GM23248 (cell line): ENCODE measurements around the gene FHL3. TPM values are rescaled to one million over a fixed set of nuclear protein-coding genes. Genes with fewer than 3 reads are reported as not detected.
A peak's percentile ranks its signal among the peaks of the same experiment; 100 is the strongest.
"Not testable (repeated sequence)": the region's sequence is repeated elsewhere in the genome, so short reads cannot be mapped to it uniquely, and the experiment has no call there.

Source experiments
- DNase-seq: peaks from one replicate; pipeline ENCODE4 v3.0.0-alpha.2; 2015
- H2AFZ ChIP-seq: fragments of 200-600 bp; sonication (generic); 2 replicates; pipeline ENCODE4 v1.6.1; 2016; ENCODE audit warnings: antibody characterized with exemption
- H3F3A ChIP-seq: fragments of 200-600 bp; sonication (generic); 2 replicates; pipeline ENCODE4 v1.6.1; 2016; ENCODE audit warnings: mild to moderate bottlenecking, antibody characterized with exemption, mixed run types; ENCODE audit not compliant: insufficient read depth
- H3K27ac ChIP-seq: fragments of 200-600 bp; sonication (generic); 2 replicates; pipeline ENCODE4 v1.5.1; 2016; ENCODE audit warnings: mild to moderate bottlenecking
- H3K27me3 ChIP-seq: fragments of 200-600 bp; sonication (generic); replicated peaks from 2 replicates; pipeline ENCODE4 v1.6.1; 2016; ENCODE audit warnings: mild to moderate bottlenecking; ENCODE audit not compliant: insufficient read depth
- H3K36me3 ChIP-seq: fragments of 200-600 bp; sonication (generic); 2 replicates; pipeline ENCODE4 v1.6.1; 2016; ENCODE audit warnings: low read depth, mild to moderate bottlenecking
- H3K4me1 ChIP-seq: fragments of 200-600 bp; sonication (generic); 2 replicates; pipeline ENCODE4 v1.6.1; 2016; ENCODE audit warnings: mild to moderate bottlenecking; ENCODE audit not compliant: insufficient read depth
- H3K4me2 ChIP-seq: fragments of 200-600 bp; sonication (generic); one replicate; pipeline ENCODE4 v1.6.1; 2016; ENCODE audit warnings: mild to moderate bottlenecking; ENCODE audit not compliant: unreplicated experiment
- H3K4me3 ChIP-seq: fragments of 200-600 bp; sonication (generic); 2 replicates; pipeline ENCODE4 v1.5.1; 2016; ENCODE audit warnings: mild to moderate bottlenecking
- H3K79me2 ChIP-seq: fragments of 200-600 bp; sonication (generic); 2 replicates; pipeline ENCODE4 v1.6.1; 2016; ENCODE audit warnings: mild to moderate bottlenecking; ENCODE audit not compliant: insufficient read depth
- H3K9ac ChIP-seq: fragments of 200-600 bp; sonication (generic); 2 replicates; pipeline ENCODE4 v1.6.1; 2016; ENCODE audit warnings: mild to moderate bottlenecking
- H3K9me2 ChIP-seq: fragments of 200-600 bp; sonication (generic); 2 replicates; pipeline ENCODE4 v1.6.1; 2016; ENCODE audit warnings: mixed run types, mild to moderate bottlenecking, moderate library complexity; ENCODE audit not compliant: insufficient read depth
- H3K9me3 ChIP-seq: fragments of 200-600 bp; sonication (generic); one replicate; pipeline ENCODE4 v1.6.1; 2017; ENCODE audit warnings: low read depth
- H4K20me1 ChIP-seq: fragments of 200-600 bp; sonication (generic); 2 replicates; pipeline ENCODE4 v1.6.0; 2016; ENCODE audit not compliant: insufficient read depth
- EZH2 ChIP-seq: fragments of 200-600 bp; sonication (generic); IDR thresholded peaks from 2 replicates; pipeline ENCODE4 v1.6.1; 2018; ENCODE audit warnings: antibody characterized with exemption, mild to moderate bottlenecking; ENCODE audit not compliant: insufficient read depth, poor library complexity, severe bottlenecking
- EZH2phosphoT487 ChIP-seq: fragments of 200-600 bp; sonication (generic); IDR thresholded peaks from 2 replicates; pipeline ENCODE4 v1.6.1; 2018; ENCODE audit warnings: antibody characterized with exemption, moderate library complexity, mild to moderate bottlenecking, low read depth; ENCODE audit not compliant: insufficient read depth
- WGBS, 2 experiments: methylation state at CpG; one replicate each; pipeline ENCODE4 v1.1.6; 2015 to 2017; ENCODE audit warnings: low lambda C conversion rate in 2 of 2, low coverage in 1 of 2; ENCODE audit errors: missing lambda C conversion rate in 2 of 2; 5-methylcytosine and 5-hydroxymethylcytosine counted together
- in situ Hi-C: fragments of 300-500 bp; cut with MboI; formaldehyde crosslinking; loops from 2 replicates; pipeline ENCODE4 v1.15.0; 2020
- polyA plus RNA-seq: library from polyadenylated mRNA; unstranded; fragments of >200 nt; fragmentation: Nextera tagmentation; extraction: Ambion mirVana; gene quantifications from 2 replicates; pipeline ENCODE4 v1.2.1, GENCODE V29; 2016
- total RNA-seq: library from RNA; depleted of rRNA; stranded (reverse); fragments of >200 nt; shearing (Covaris generic); gene quantifications from 2 replicates; pipeline ENCODE4 v1.2.3, GENCODE V29; 2014

The FHL3 gene
- total and polyA plus RNA-seq, 2 experiments from 2014 or later: 31.7 to 44.4 TPM

- no peak overlapping the region for H2AFZ ChIP-seq
- H3K9me2 ChIP-seq: no peaks in the 10 kb centered on the region
- H3K4me1 ChIP-seq: 0 out of 2 replicates have a peak, but pooled peaks cover 10% of the 10 kb centered on the region
- no peaks in the 10 kb centered on the region for H3K27me3 ChIP-seq
- no peak overlapping the region for H3K27ac ChIP-seq
- peaks cover 9% of the 10 kb centered on the region; the same call in 1 of the 2 replicates for H3F3A ChIP-seq
- H3K79me2 ChIP-seq: no peaks in the 10 kb centered on the region
- H3K36me3 ChIP-seq: peaks cover 52% of the 10 kb centered on the region
- no peaks in the 10 kb centered on the region for H3K9me3 ChIP-seq
- no peak for TF ChIP-seq EZH2phosphoT487
- TF ChIP-seq EZH2: no peak
- H3K4me3 ChIP-seq: no peak overlapping the region
- in situ Hi-C loops: no loop called here
- no peak for DNase-seq
- no peak overlapping the region for H3K4me2 ChIP-seq
- H4K20me1 ChIP-seq: no peaks in the 10 kb centered on the region
- 93 to 94% methylated on average over 4 of the region's 4 CpGs for WGBS, 2 experiments
- H3K9ac ChIP-seq: no peak overlapping the region
These were observed 40.0 kb downstream of the FHL3 start for GRCh38 chr1:37965301-37965700.

- H3K9me2 ChIP-seq, H3K27me3 ChIP-seq, DNase-seq, H3K4me3 ChIP-seq, H3K27ac ChIP-seq, H3K9ac ChIP-seq, H3K79me2 ChIP-seq, H3K4me2 ChIP-seq, in situ Hi-C loops, H3K9me3 ChIP-seq, H4K20me1 ChIP-seq, H2AFZ ChIP-seq: not testable (repeated sequence)
- peaks cover 14% of the 10 kb centered on the region for H3K4me1 ChIP-seq
- 94 to 95% methylated on average over 12 of the region's 12 CpGs for WGBS, 2 experiments
- peaks cover 46% of the 10 kb centered on the region for H3K36me3 ChIP-seq
- peaks cover 16% of the 10 kb centered on the region for H3F3A ChIP-seq
These were observed 41.2 kb downstream of the FHL3 start for GRCh38 chr1:37964106-37964505.

- Histone ChIP-seq H3K4me3 (no peak overlapping the region), H4K20me1 (no peaks in the 10 kb centered on the region), H3K27me3 (no peaks in the 10 kb centered on the region), H3K9me3 (no peaks in the 10 kb centered on the region), H3K9ac (0 out of 2 replicates have a peak overlapping the region, but pooled peaks have one; percentile 20), H2AFZ (no peak overlapping the region), H3K9me2 (no peaks in the 10 kb centered on the region), H3F3A (peaks cover 24% of the 10 kb centered on the region), H3K79me2 (no peaks in the 10 kb centered on the region), H3K27ac (peak overlapping the region; percentile 63), H3K4me1 (peaks cover 20% of the 10 kb centered on the region), H3K36me3 (peaks cover 15% of the 10 kb centered on the region; the same call in 1 of the 2 replicates), H3K4me2 (peak overlapping the region; percentile 34)
- DNase-seq: peak; percentile 94
- TF ChIP-seq EZH2 (no peak), EZH2phosphoT487 (no peak)
- in situ Hi-C loops: no loop called here
- WGBS, 2 experiments: 0 to 2% methylated on average over 2 of the region's 2 CpGs
These were observed 46.6 kb downstream of the FHL3 start for GRCh38 chr1:37958690-37959089.

GRCh38 chr1:37955685-37956084 is 49.6 kb downstream of the FHL3 start:
- H3K9me2 ChIP-seq: no peaks in the 10 kb centered on the region
- H3F3A ChIP-seq: peaks cover 24% of the 10 kb centered on the region
- H3K4me2 ChIP-seq: no peak overlapping the region
- in situ Hi-C loops: no loop called here
- DNase-seq: no peak
- peaks cover 7% of the 10 kb centered on the region; the same call in 1 of the 2 replicates for H3K36me3 ChIP-seq
- no peak overlapping the region for H3K9ac ChIP-seq
- TF ChIP-seq EZH2 (no peak), EZH2phosphoT487 (no peak)
- H3K27me3 ChIP-seq: no peaks in the 10 kb centered on the region
- H2AFZ ChIP-seq: no peak overlapping the region
- H3K9me3 ChIP-seq: no peaks in the 10 kb centered on the region
- no peak overlapping the region for H3K27ac ChIP-seq
- H3K4me3 ChIP-seq: no peak overlapping the region
- no peaks in the 10 kb centered on the region for H3K79me2 ChIP-seq
- WGBS, 2 experiments: 58 to 63% methylated on average over 3 of the region's 3 CpGs
- H4K20me1 ChIP-seq: no peaks in the 10 kb centered on the region
- peaks cover 20% of the 10 kb centered on the region for H3K4me1 ChIP-seq
